Measurements from ENCODE around the gene GIMAP1. TPM values are rescaled to one million over a fixed set of nuclear protein-coding genes. Genes with fewer than 3 reads are reported as not detected.
A peak's percentile ranks its signal among the peaks of the same experiment; 100 is the strongest.

Gene GIMAP1
- total RNA-seq, 2 experiments from 2014 or later = 6.8 to 12.4 TPM

DNA sequence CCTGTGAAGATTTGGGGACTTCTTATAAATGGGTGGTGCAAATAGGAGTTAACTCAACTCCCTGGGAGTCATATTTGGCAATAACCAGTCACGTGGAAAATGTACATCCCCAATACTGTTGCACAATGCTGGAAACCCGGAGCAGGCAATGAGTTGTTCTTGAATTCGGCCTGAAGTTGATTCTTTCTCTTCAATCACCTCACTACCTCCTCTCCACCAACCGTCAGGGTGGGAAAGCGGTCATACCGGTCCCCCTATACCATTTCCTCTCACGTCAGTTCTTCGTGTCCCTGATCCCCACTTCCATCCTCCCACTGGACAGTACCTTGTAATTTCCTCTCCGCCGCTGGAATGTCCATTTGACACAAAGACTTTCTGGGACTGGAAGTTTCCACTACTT, 23.6 kb downstream of the GIMAP1 start:
- H3K27me3 Mint-ChIP-seq = no peaks in the 10 kb centered on the region
- DNase-seq = peak; percentile 67
- peak overlapping the region; percentile 94 for H3K4me3 Mint-ChIP-seq
- no peaks in the 10 kb centered on the region for H3K9me3 Mint-ChIP-seq (ENCODE audit: low read depth)
- H3K4me1 Mint-ChIP-seq = peaks cover 80% of the 10 kb centered on the region
- CTCF ChIA-PET = interaction anchor here (1.4 to 3.3 kb wide), 4 partner anchors 22 to 289 kb away, joined by 3 to 11 read pairs (median 4); partner anchors contain the start of genes GIMAP1 and GIMAP8
- no peak for ATAC-seq
- H3K36me3 Mint-ChIP-seq = peaks cover 70% of the 10 kb centered on the region
- H3K27ac Mint-ChIP-seq = peak overlapping the region; percentile 82

DNA sequence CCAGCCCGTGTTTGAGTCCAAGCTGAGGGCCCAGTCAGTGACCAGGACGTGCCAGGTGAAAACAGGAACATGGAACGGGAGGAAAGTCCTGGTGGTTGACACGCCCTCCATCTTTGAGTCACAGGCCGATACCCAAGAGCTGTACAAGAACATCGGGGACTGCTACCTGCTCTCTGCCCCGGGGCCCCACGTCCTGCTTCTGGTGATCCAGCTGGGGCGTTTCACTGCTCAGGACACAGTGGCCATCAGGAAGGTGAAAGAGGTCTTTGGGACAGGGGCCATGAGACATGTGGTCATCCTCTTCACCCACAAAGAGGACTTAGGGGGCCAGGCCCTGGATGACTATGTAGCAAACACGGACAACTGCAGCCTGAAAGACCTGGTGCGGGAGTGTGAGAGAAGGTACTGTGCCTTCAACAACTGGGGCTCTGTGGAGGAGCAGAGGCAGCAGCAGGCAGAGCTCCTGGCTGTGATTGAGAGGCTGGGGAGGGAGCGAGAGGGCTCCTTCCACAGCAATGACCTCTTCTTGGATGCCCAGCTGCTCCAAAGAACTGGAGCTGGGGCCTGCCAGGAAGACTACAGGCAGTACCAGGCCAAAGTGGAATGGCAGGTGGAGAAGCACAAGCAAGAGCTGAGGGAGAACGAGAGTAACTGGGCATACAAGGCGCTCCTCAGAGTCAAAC, 26.0 kb downstream of the GIMAP1 start:
- DNase-seq = no peak
- no peak for ATAC-seq
- Mint-ChIP-seq H3K4me3 (peak overlapping the region; percentile 94), H3K36me3 (peaks cover 79% of the 10 kb centered on the region), H3K4me1 (peaks cover 73% of the 10 kb centered on the region), H3K27me3 (no peaks in the 10 kb centered on the region), H3K27ac (peak overlapping the region; percentile 82), H3K9me3 (ENCODE audit: low read depth) (no peaks in the 10 kb centered on the region)
- CTCF ChIA-PET = interaction anchor here (0.8 to 2.3 kb wide), 5 partner anchors 11 to 294 kb away, joined by 3 to 17 read pairs (median 5); partner anchors contain the start of gene GIMAP1

DNA sequence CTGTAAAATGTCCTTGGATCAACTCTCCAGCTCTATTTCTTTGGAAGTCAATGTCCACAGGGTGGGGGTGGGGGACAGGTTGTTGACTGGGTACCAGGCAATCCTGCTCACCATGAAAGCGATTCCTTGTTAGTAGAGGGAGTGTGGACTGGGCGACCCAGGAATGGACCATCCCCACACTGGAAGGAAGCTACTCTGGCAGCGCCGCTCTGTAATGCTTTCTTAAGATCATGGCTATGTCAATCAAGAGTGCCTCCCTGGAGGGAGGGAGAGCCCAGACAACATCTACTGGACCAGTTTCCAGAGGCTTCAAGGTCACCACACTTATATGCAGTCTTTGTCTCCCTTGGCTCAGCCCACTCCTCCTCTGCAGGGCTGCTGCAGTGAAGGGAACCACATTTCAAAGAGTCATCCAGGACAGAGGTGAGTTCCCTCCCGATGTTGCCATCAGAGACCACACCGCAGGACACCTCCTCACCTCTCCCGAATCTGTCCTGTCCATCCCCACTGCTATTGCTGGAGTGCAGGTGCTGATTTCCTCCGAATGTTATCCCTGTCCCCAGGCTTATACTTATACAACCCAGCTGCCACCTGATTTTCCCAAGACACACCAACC, 27.7 kb downstream of the GIMAP1 start:
- no peaks in the 10 kb centered on the region for H3K27me3 Mint-ChIP-seq
- H3K4me1 Mint-ChIP-seq = peaks cover 83% of the 10 kb centered on the region
- no peaks in the 10 kb centered on the region for H3K9me3 Mint-ChIP-seq (ENCODE audit: low read depth)
- H3K4me3 Mint-ChIP-seq = no peak overlapping the region
- peak overlapping the region; percentile 48 for H3K27ac Mint-ChIP-seq
- peaks cover 64% of the 10 kb centered on the region for H3K36me3 Mint-ChIP-seq
- no peak for ATAC-seq
- CTCF ChIA-PET = interaction anchor here (1.0 to 2.3 kb wide), 3 partner anchors 12 to 295 kb away, joined by 4 to 9 read pairs (median 6); no protein-coding TSS in a partner anchor
- no peak for DNase-seq

DNA sequence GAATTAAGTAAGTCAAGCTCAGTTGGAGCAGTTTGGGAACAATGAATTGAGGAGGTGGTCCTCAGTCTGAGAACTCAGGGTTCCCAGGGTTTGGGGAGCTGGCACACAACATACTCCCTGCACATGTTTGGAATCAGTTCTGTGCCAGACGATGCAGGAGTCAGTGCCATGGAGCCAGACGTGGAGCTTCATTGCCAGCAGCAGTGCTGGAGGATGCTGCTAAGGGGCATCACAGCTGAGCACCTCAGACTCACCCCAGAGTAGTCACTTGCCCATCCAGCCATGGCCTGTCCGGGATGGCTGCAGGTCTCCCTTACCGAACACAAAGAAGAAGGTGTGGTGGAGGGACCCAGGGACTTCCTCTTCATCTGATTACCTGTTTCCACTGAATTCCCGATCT, 28.7 kb downstream of the GIMAP1 start:
- CTCF ChIA-PET = interaction anchor here (0.7 to 2.2 kb wide), 4 partner anchors 11 to 296 kb away, joined by 3 to 9 read pairs (median 4); partner anchors contain the start of genes GIMAP1 and GIMAP6
- H3K4me3 Mint-ChIP-seq = no peak overlapping the region
- H3K9me3 Mint-ChIP-seq (ENCODE audit: low read depth) = no peaks in the 10 kb centered on the region
- peak overlapping the region; percentile 61 for H3K27ac Mint-ChIP-seq
- peaks cover 79% of the 10 kb centered on the region for H3K4me1 Mint-ChIP-seq
- H3K36me3 Mint-ChIP-seq = peaks cover 56% of the 10 kb centered on the region
- H3K27me3 Mint-ChIP-seq = no peaks in the 10 kb centered on the region
- ATAC-seq (no peak), DNase-seq (no peak)

DNA sequence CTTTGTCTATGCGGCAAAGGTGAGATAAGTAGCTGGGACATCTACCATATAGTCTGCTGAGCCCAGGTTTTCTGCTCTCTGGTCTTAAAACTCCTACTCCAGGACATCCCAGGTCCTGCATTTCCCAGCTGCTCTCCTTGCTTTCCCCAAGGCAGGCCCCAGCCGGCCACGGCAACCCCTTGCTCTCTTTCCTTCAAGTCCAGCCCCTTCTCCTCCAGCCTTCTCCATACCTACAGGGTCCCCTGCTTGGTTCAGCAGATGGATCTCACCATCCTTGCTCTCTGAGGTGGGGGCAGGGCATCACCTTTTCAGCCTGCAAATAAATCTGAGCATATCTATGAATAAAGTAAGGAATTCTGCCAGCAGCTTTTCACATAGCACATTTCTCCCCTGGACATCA, 29.5 kb downstream of the GIMAP1 start:
- CTCF ChIA-PET = interaction anchor here (0.6 to 2.2 kb wide), 5 partner anchors 10 to 297 kb away, joined by 3 to 9 read pairs (median 4); partner anchors contain the start of gene GIMAP6
- ATAC-seq (no peak), DNase-seq (no peak)
- Mint-ChIP-seq H3K4me1 (peaks cover 78% of the 10 kb centered on the region), H3K27me3 (no peaks in the 10 kb centered on the region), H3K4me3 (no peak overlapping the region), H3K9me3 (ENCODE audit: low read depth) (no peaks in the 10 kb centered on the region), H3K27ac (peak overlapping the region; percentile 13), H3K36me3 (peaks cover 48% of the 10 kb centered on the region)

DNA sequence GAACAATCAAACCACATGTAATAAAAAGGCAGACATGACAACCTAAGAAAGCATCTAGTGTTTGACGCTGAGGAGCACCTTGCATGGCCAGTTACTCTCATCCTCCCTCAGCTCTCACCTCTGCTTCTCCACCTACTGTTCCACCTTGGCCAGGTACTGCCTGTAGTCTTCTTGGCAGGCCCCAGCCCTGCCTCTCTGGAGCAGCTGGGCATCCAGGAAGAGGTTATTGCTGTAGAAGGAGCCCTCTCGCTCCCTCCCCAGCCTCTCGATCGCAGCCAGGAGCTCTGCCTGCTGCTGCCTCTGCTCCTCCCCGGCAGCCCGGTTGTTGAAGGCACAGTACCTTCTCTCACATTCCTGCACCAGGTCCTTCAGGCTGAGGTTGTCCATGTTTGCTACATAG, 30.5 kb downstream of the GIMAP1 start:
- Mint-ChIP-seq H3K4me3 (no peak overlapping the region), H3K27me3 (no peaks in the 10 kb centered on the region), H3K4me1 (peaks cover 71% of the 10 kb centered on the region), H3K9me3 (ENCODE audit: low read depth) (no peaks in the 10 kb centered on the region), H3K36me3 (peaks cover 38% of the 10 kb centered on the region), H3K27ac (peak overlapping the region; percentile 6)
- no peak for DNase-seq
- CTCF ChIA-PET = interaction anchor here (0.7 to 1.8 kb wide), 4 partner anchors 14 to 300 kb away, joined by 3 to 4 read pairs (median 4); no protein-coding TSS in a partner anchor
- no peak for ATAC-seq

DNA sequence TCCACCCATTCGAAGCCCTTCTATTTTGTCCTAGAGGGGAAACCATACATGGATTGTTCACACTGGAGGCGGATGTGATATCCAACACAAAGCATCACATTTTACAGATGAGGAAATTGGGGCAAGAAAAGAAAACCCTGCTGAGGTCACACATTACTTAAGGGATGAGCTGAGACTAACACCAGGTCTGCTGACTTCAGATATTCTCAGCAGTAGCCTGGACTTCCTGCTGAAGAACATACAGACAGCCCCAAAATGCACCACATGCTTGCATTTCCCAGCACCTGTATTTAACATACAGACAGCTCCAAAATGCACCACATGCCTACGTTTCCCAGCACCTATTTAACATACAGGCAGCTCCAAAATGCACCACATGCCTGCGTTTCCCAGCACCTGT, 32.0 kb downstream of the GIMAP1 start:
- no peak overlapping the region for H3K27ac Mint-ChIP-seq
- no peak overlapping the region for H3K4me3 Mint-ChIP-seq
- peaks cover 23% of the 10 kb centered on the region for H3K36me3 Mint-ChIP-seq
- DNase-seq (no peak), ATAC-seq (peak; percentile 55)
- H3K27me3 Mint-ChIP-seq = no peaks in the 10 kb centered on the region
- peaks cover 66% of the 10 kb centered on the region for H3K4me1 Mint-ChIP-seq
- no peaks in the 10 kb centered on the region for H3K9me3 Mint-ChIP-seq (ENCODE audit: low read depth)
- CTCF ChIA-PET = interaction anchor here (1.2 to 1.6 kb wide), 2 partner anchors 10 to 297 kb away, joined by 3 to 4 read pairs; no protein-coding TSS in a partner anchor

DNA sequence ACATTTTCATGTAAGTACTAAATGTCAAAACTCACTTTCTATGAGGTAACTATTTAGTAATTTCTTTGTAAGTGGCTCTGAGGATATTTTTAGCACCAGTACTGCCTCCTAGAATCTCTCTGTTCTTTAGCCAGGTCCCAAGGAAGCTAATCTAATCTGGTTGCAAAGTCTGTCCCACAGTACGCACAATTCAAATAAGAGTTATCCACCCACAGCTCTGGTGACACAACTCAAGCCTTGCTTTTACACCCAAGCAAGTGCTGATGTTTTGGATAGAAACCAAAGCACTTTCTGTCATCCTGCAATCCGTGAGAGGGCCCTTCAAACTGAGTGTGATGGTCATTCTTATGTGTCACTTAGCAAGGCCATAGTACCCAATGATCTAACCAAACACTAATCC, 35.3 kb downstream of the GIMAP1 start:
- no peaks in the 10 kb centered on the region for H3K9me3 Mint-ChIP-seq (ENCODE audit: low read depth)
- peaks cover 4% of the 10 kb centered on the region for H3K36me3 Mint-ChIP-seq
- no peaks in the 10 kb centered on the region for H3K27me3 Mint-ChIP-seq
- H3K27ac Mint-ChIP-seq = no peak overlapping the region
- H3K4me1 Mint-ChIP-seq = peaks cover 72% of the 10 kb centered on the region
- no peak for DNase-seq
- H3K4me3 Mint-ChIP-seq = no peak overlapping the region
- ATAC-seq = no peak
- CTCF ChIA-PET = no interaction called here

DNA sequence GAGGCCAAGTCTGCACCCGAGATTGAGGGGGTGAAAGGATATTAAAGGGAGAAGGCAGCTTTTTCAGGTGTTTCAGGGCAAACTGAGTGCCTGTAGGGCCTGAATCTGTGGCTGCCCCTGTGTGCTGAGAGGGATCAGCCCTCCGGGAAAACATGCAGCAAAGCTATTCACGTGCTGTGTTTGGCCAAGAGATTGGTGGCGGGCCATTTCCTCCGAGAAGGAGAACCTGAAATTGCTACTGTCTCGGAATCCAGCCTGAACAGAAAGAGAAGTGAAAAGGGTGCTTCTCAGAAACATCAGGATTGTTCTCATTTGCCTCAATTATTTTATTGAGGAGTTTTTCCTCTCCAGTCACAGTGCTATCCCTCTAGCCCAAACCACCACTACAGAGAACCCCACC, 36.8 kb downstream of the GIMAP1 start:
- ATAC-seq (no peak), DNase-seq (no peak)
- Mint-ChIP-seq H3K36me3 (peaks cover 2% of the 10 kb centered on the region), H3K27ac (peak overlapping the region; percentile 71), H3K27me3 (no peaks in the 10 kb centered on the region), H3K9me3 (ENCODE audit: low read depth) (no peaks in the 10 kb centered on the region), H3K4me3 (no peak overlapping the region), H3K4me1 (peaks cover 65% of the 10 kb centered on the region)
- CTCF ChIA-PET = interaction anchor here (3.9 to 4.7 kb wide), 2 partner anchors 11 to 304 kb away, joined by 17 to 112 read pairs; partner anchors contain the start of gene GIMAP8

DNA sequence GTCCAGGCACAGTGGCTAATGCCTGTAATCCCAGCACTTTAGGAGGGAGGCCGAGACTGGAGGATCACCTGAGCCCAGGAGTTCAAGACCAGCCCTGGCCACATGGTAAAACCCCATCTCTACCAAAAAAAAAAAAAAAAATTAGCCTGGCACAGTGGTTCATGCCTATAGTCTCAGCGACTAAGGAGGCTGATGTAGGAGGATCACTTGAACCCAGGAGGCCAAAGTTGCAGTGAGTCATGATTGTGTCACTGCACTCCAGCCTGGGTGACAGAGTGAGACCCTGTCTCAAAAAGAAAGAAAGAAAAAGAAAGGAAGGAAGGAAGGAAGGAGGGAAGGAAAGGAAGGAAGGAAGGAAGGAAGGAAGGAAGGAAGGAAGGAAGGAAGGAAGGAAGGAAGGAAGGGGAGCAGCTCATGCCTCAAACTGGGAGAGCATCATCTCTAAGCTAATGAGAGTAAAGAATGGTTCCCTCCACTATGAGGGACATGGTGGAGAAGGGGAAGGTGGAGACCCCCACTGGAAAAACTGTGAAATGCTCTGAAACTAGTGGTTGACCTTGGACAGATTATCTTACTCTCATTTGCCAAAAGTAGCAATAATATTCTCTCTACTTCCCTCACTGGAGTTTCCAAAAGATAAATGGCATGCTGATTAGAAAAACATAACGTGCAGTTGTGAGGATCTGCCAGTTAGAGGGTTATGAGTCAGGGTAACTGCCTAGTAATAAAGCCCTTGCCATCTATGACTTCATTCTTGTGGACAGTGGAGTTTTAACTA, 37.6 kb downstream of the GIMAP1 start:
- ATAC-seq (peak; percentile 45), DNase-seq (no peak)
- no peaks in the 10 kb centered on the region for H3K27me3 Mint-ChIP-seq
- H3K4me3 Mint-ChIP-seq = no peak overlapping the region
- H3K9me3 Mint-ChIP-seq (ENCODE audit: low read depth) = no peaks in the 10 kb centered on the region
- H3K4me1 Mint-ChIP-seq = peaks cover 58% of the 10 kb centered on the region
- H3K27ac Mint-ChIP-seq = peak overlapping the region; percentile 97
- CTCF ChIA-PET = interaction anchor here (0.7 to 4.7 kb wide), 11 partner anchors 12 to 333 kb away, joined by 3 to 112 read pairs (median 8); partner anchors contain the start of genes GIMAP1, GIMAP4, GIMAP5 and GIMAP7
- H3K36me3 Mint-ChIP-seq = peaks cover 2% of the 10 kb centered on the region

DNA sequence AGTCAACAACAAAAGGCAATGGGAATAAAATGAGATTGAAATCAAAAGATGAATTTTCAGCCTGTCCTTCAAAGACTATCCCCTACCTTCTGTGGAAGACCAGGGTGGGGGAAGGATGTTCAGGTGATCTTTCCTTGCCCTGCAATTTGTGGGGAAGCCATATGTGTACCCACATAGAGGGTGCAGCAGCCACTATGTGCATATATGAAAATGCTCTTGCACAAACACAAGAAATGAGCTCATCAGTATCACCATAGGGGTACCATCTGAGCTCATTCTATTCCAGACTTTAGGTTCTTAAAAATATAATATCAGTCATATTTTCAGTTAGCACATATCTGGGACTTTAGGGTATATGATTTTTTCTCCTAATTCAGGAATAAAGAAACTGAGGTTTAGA, 38.5 kb downstream of the GIMAP1 start:
- H3K27ac Mint-ChIP-seq = peak overlapping the region; percentile 95
- CTCF ChIA-PET = interaction anchor here (0.8 to 4.7 kb wide), 20 partner anchors 10 to 399 kb away, joined by 3 to 112 read pairs (median 6); partner anchors contain the start of genes GIMAP1, GIMAP4, GIMAP5 and GIMAP7
- no peaks in the 10 kb centered on the region for H3K27me3 Mint-ChIP-seq
- peak; percentile 56 for DNase-seq
- H3K9me3 Mint-ChIP-seq (ENCODE audit: low read depth) = no peaks in the 10 kb centered on the region
- H3K36me3 Mint-ChIP-seq = peaks cover 2% of the 10 kb centered on the region
- peaks cover 56% of the 10 kb centered on the region for H3K4me1 Mint-ChIP-seq
- H3K4me3 Mint-ChIP-seq = peak overlapping the region; percentile 66
- peak; percentile 52 for ATAC-seq

DNA sequence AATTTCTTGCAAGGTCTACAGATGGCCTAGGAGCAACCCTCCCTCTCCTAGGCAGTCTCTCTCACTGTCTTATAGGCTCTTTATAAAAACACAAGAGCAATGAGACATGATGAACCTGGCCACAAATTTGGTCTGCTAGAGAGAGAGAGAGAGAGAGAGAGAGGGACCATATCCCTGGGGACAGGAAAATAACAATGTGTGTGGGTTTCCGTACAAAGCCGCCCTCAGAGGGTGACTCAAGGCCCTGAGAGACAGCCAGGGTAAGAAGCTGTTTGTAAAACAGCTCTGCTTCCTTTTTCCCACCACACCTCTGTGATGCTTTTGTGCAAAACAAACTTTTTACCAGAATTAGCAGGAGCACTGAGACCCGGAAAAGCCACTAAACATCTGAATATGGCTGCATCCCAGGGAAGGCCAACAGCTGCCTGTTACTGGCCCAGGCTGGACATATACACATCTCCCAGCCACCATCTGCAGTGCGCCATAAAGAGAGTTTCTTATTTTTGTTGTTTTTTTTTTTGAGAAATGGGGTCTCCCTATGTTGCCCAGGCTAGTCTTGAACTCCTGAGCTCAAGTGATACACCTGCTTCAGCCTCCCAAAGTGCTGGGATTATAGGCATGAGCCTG, 39.2 kb downstream of the GIMAP1 start:
- H3K4me1 Mint-ChIP-seq = peaks cover 51% of the 10 kb centered on the region
- H3K27ac Mint-ChIP-seq = peak overlapping the region; percentile 95
- peak; percentile 89 for DNase-seq
- peak; percentile 84 for ATAC-seq
- H3K27me3 Mint-ChIP-seq = no peaks in the 10 kb centered on the region
- peak overlapping the region; percentile 66 for H3K4me3 Mint-ChIP-seq
- CTCF ChIA-PET = interaction anchor here (0.8 to 4.7 kb wide), 20 partner anchors 11 to 400 kb away, joined by 3 to 112 read pairs (median 6); partner anchors contain the start of genes GIMAP1, GIMAP4, GIMAP5 and GIMAP6
- no peaks in the 10 kb centered on the region for H3K9me3 Mint-ChIP-seq (ENCODE audit: low read depth)
- peaks cover 2% of the 10 kb centered on the region for H3K36me3 Mint-ChIP-seq
